Measurements from ENCODE around the gene OR14I1.
A peak's percentile ranks its signal among the peaks of the same experiment; 100 is the strongest.
"Not testable (repeated sequence)": the region's sequence is repeated elsewhere in the genome, so short reads cannot be mapped to it uniquely, and the experiment has no call there.

The OR14I1 gene

GRCh38 chr1:248688527-248689298, 13.9 kb downstream of the OR14I1 start:
- no peak for DNase-seq (ENCODE audit: low spot score)

- peak; percentile 23 for DNase-seq (ENCODE audit: low spot score)
Measured at GRCh38 chr1:248686815-248687214, 15.8 kb downstream of the OR14I1 start.

GRCh38 chr1:248681651-248682050, 20.9 kb downstream of the OR14I1 start:
- no peak for DNase-seq (ENCODE audit: low spot score)

- no peak for DNase-seq (ENCODE audit: low spot score)
Measured at GRCh38 chr1:248670003-248670402, 32.6 kb downstream of the OR14I1 start.

GRCh38 chr1:248663453-248664328, 38.9 kb downstream of the OR14I1 start:
- not testable (repeated sequence) for DNase-seq (ENCODE audit: low spot score)

GRCh38 chr1:248656797-248657196, 45.8 kb downstream of the OR14I1 start:
- DNase-seq (ENCODE audit: low spot score): not testable (repeated sequence)

- DNase-seq (ENCODE audit: low spot score): not testable (repeated sequence)
Measured at GRCh38 chr1:248655354-248655753, 47.2 kb downstream of the OR14I1 start, which contains the start of gene OR2T27. OR2T27 (minus strand) TSS chr1:248655528; CDS start chr1:248650884, 4,644 bp downstream.
